MG63 (cell line): ENCODE data around the gene NQO1. TPM values are rescaled to one million over a fixed set of nuclear protein-coding genes. Genes with fewer than 3 reads are reported as not detected.

Source experiments
- DNase-seq: peaks from one replicate; pipeline ENCODE4 v3.0.0-alpha.2; 2020
- H3K27me3 ChIP-seq: fragments of 250-450 bp; sonication (Bioruptor Pico); 2 replicates; pipeline ENCODE4 v1.5.1; 2020; ENCODE audit warnings: mild to moderate bottlenecking, moderate library complexity
- H3K36me3 ChIP-seq: fragments of 250-450 bp; sonication (Bioruptor Pico); 2 replicates; pipeline ENCODE4 v1.5.1; 2020; ENCODE audit warnings: mild to moderate bottlenecking, moderate library complexity
- H3K4me3 ChIP-seq: fragments of 250-450 bp; sonication (Bioruptor Pico); 2 replicates; pipeline ENCODE4 v1.5.1; 2020; ENCODE audit warnings: mild to moderate bottlenecking, moderate library complexity
- H3K9me3 ChIP-seq: fragments of 250-450 bp; sonication (Bioruptor Pico); 2 replicates; pipeline ENCODE4 v1.5.1; 2020; ENCODE audit warnings: mild to moderate bottlenecking, moderate library complexity
- total RNA-seq: library from RNA; depleted of rRNA; stranded (reverse); fragments of >200 nt; shearing (Covaris generic); gene quantifications from 2 replicates; pipeline ENCODE4 v1.2.3, GENCODE V29; 2014; ENCODE audit warnings: low replicate concordance; rRNA removed

The NQO1 gene
- total RNA-seq, 1 experiment from 2014 or later = 197 TPM

DNA sequence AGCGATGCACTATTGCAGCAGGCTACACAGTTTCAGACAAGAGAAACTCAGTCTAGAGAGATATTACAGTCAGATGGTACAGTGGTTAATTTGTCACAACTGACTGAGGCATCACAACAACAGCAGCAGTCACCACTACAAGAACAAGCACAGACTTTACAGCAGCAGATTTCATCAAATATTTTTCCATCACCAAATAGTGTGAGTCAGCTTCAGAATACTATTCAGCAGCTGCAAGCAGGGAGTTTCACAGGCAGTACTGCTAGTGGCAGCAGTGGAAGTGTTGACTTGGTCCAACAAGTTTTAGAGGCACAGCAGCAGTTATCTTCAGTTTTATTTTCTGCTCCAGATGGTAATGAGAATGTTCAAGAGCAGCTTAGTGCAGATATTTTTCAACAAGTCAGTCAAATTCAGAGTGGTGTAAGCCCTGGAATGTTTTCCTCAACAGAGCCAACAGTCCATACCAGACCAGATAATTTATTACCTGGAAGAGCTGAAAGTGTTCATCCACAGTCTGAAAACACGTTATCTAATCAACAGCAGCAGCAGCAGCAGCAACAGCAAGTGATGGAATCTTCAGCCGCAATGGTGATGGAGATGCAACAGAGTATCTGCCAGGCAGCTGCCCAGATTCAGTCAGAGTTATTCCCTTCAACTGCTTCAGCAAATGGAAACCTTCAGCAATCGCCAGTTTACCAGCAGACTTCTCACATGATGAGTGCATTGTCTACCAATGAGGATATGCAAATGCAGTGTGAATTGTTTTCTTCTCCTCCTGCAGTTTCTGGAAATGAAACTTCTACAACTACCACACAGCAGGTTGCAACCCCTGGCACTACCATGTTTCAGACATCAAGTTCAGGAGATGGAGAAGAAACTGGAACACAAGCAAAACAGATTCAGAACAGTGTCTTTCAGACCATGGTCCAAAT, 34.1 kb downstream of the NQO1 start:
- Histone ChIP-seq H3K36me3 (peaks cover 28% of the 10 kb centered on the region), H3K9me3 (no peaks in the 10 kb centered on the region), H3K27me3 (no peaks in the 10 kb centered on the region), H3K4me3 (no peak overlapping the region)
- no peak for DNase-seq

DNA sequence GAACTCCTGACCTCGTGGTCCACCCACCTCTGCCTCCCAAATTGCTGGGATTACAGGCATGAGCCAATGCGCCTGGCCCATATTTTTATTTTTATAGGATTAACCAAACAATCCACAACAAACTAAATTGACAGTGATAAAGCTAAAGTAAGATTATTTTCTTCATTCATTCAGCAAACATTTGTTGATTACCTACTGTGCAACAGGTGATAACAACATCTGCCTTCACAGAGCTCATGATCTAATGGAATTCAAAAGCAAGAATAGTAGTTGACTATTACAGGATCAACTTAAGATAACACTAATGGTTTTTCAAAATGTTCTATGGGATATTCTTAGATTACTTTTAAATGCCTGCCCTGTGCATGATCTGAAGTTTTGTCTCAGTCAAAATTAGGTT, 37.8 kb downstream of the NQO1 start:
- Histone ChIP-seq H3K27me3 (no peaks in the 10 kb centered on the region), H3K9me3 (no peaks in the 10 kb centered on the region), H3K36me3 (peaks cover 18% of the 10 kb centered on the region), H3K4me3 (no peak overlapping the region)
- no peak for DNase-seq

DNA sequence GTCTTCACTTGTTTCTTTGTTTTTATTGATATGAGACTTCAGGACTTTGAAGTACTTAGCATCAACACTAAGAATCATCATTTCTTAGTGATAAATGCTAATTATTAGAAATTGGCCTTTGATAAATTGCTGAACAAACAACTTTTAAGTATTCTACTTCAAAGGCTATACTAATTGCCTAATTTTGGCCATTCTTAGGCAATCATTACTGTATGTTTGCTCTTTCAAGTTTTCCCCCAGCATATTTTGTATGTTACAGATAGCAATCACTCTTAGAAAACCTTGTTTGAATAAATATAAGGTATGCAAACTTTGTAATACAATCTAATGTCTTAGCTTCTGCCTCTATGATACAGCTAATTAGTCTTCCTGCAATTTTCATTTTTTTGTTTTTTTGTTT, 46.0 kb downstream of the NQO1 start:
- Histone ChIP-seq H3K4me3 (no peak overlapping the region), H3K36me3 (peaks cover 20% of the 10 kb centered on the region), H3K9me3 (no peaks in the 10 kb centered on the region), H3K27me3 (no peaks in the 10 kb centered on the region)
- no peak for DNase-seq

- no peak overlapping the region for H3K4me3 ChIP-seq
- no peak for DNase-seq
- no peaks in the 10 kb centered on the region for H3K9me3 ChIP-seq
- peaks cover 36% of the 10 kb centered on the region for H3K36me3 ChIP-seq
- H3K27me3 ChIP-seq = no peaks in the 10 kb centered on the region
Observed at GRCh38 chr16:69672998-69673713, 53.2 kb downstream of the NQO1 start.

GRCh38 chr16:69672315-69672997, 53.9 kb downstream of the NQO1 start:
- DNase-seq = no peak
- H3K36me3 ChIP-seq = peaks cover 36% of the 10 kb centered on the region
- H3K9me3 ChIP-seq = no peaks in the 10 kb centered on the region
- H3K4me3 ChIP-seq = no peak overlapping the region
- no peaks in the 10 kb centered on the region for H3K27me3 ChIP-seq

DNA sequence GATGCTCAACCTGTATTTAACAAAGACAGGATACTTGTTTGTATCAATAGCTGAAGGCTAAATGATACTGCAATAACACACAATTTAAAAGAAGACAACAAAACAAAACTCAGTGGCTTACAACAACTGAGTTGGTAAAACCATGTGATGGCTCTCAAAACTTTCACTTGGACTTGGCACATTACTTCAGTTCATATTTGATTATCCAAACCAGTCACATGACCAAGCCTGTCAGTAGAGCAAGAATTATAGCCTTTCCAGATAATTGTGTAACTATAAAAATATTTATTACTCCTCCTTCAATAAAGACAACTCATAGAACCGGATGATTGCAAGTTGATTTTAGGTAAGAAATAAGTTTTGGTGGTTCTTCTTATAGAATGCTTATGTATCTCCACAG, 56.8 kb downstream of the NQO1 start:
- no peaks in the 10 kb centered on the region for H3K9me3 ChIP-seq
- H3K27me3 ChIP-seq = no peaks in the 10 kb centered on the region
- H3K36me3 ChIP-seq = peaks cover 31% of the 10 kb centered on the region
- no peak for DNase-seq
- no peak overlapping the region for H3K4me3 ChIP-seq

- Histone ChIP-seq H3K4me3 (no peak overlapping the region), H3K27me3 (no peaks in the 10 kb centered on the region), H3K9me3 (no peaks in the 10 kb centered on the region), H3K36me3 (peaks cover 13% of the 10 kb centered on the region)
- no peak for DNase-seq
Observed at GRCh38 chr16:69663846-69664245, 62.5 kb downstream of the NQO1 start.

DNA sequence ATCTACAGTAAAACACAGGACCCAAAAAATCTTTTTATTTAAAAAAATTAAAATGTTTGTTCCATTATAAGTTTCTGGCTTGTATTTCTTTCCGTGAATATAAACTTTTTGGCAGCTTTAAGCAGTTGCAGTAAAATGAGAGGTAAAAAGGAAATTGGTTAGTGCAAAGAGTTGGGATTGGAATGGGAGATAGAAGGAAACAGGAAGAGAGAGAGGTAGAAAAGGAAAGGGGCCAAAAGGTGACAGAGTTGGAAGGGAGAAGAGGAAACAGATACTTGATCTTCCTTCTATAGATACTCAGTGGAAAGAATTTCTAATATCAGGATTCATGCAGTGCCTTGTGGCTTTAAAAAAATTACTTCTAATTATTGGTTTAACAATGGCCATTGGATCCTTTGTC, 63.5 kb downstream of the NQO1 start:
- Histone ChIP-seq H3K27me3 (no peaks in the 10 kb centered on the region), H3K4me3 (no peak overlapping the region), H3K9me3 (no peaks in the 10 kb centered on the region), H3K36me3 (peaks cover 13% of the 10 kb centered on the region)
- DNase-seq = no peak

GRCh38 chr16:69660166-69660565, 66.2 kb downstream of the NQO1 start:
- DNase-seq = no peak
- no peak overlapping the region for H3K4me3 ChIP-seq
- H3K27me3 ChIP-seq = no peaks in the 10 kb centered on the region
- H3K9me3 ChIP-seq = no peaks in the 10 kb centered on the region
- peaks cover 17% of the 10 kb centered on the region for H3K36me3 ChIP-seq

Other genes with a start within 250 kb of the NQO1 start
- gene NFAT5, start 160.6 kb downstream of the NQO1 start, total RNA-seq = 1.2 and 18.8 TPM in 2 replicates
- gene NOB1, start 28.4 kb upstream of the NQO1 start, total RNA-seq = 52.8 and 79.0 TPM in 2 replicates
- 3.9 and 15.5 TPM in 2 replicates for gene WWP2, start 35.8 kb upstream of the NQO1 start, total RNA-seq
- 0.03 TPM in 1 of 2 replicates, not detected in the other for gene CLEC18A, start 224.8 kb upstream of the NQO1 start, total RNA-seq